ENCODE results near the gene ATP5PF. TPM values are rescaled to one million over a fixed set of nuclear protein-coding genes. Genes with fewer than 3 reads are reported as not detected.
"Not testable (repeated sequence)": the region's sequence is repeated elsewhere in the genome, so short reads cannot be mapped to it uniquely, and the experiment has no call there.

ATP5PF gene
- total RNA-seq, 1 donor: 41.5 TPM

- DNase-seq (ENCODE audit: low read depth): no peak
- TF ChIP-seq CTCF (IDR thresholded peaks at IDR 0.05; ENCODE audit: insufficient read depth, low read depth, low read length): no peak
- H3K4me3 ChIP-seq (ENCODE audit: low read depth, low read length): no peak overlapping the region
Measured at GRCh38 chr21:25722631-25723030, 12.1 kb downstream of the ATP5PF start.

- no peak for TF ChIP-seq CTCF (IDR thresholded peaks at IDR 0.05; ENCODE audit: insufficient read depth, low read depth, low read length)
- DNase-seq (ENCODE audit: low read depth): no peak
- H3K4me3 ChIP-seq (ENCODE audit: low read depth, low read length): no peak overlapping the region
Measured at GRCh38 chr21:25721987-25722386, 12.7 kb downstream of the ATP5PF start.

- DNase-seq (ENCODE audit: low read depth): peak; percentile 43
Measured at GRCh38 chr21:25717491-25718147, 17.1 kb downstream of the ATP5PF start.

GRCh38 chr21:25714066-25714465 is 20.6 kb downstream of the ATP5PF start:
- DNase-seq (ENCODE audit: low read depth); H3K4me3 ChIP-seq (ENCODE audit: low read depth, low read length): not testable (repeated sequence)

More at GRCh38 chr21:25717491-25718147, 17.1 kb downstream of the ATP5PF start:
- no peak for TF ChIP-seq CTCF (IDR thresholded peaks at IDR 0.05; ENCODE audit: insufficient read depth, low read depth, low read length)
- H3K4me3 ChIP-seq (ENCODE audit: low read depth, low read length): no peak overlapping the region

GRCh38 chr21:25710550-25710949 is 24.2 kb downstream of the ATP5PF start:
- DNase-seq (ENCODE audit: low read depth): no peak
- TF ChIP-seq CTCF (IDR thresholded peaks at IDR 0.05; ENCODE audit: insufficient read depth, low read depth, low read length): no peak
- H3K4me3 ChIP-seq (ENCODE audit: low read depth, low read length): no peak overlapping the region

GRCh38 chr21:25709684-25710265 is 24.9 kb downstream of the ATP5PF start:
- H3K4me3 ChIP-seq (ENCODE audit: low read depth, low read length): no peak overlapping the region
- DNase-seq (ENCODE audit: low read depth): no peak
- no peak for TF ChIP-seq CTCF (IDR thresholded peaks at IDR 0.05; ENCODE audit: insufficient read depth, low read depth, low read length)

- TF ChIP-seq CTCF (IDR thresholded peaks at IDR 0.05; ENCODE audit: insufficient read depth, low read depth, low read length): peak; percentile 83
- H3K4me3 ChIP-seq (ENCODE audit: low read depth, low read length): no peak overlapping the region
- DNase-seq (ENCODE audit: low read depth): peak; percentile 66
Measured at GRCh38 chr21:25708467-25709065, 26.1 kb downstream of the ATP5PF start.

All from fibroblast of villous mesenchyme (primary cell).